Neural crest cell (in vitro differentiated cells): ENCODE data around the gene ACMSD. TPM values are rescaled to one million over a fixed set of nuclear protein-coding genes. Genes with fewer than 3 reads are reported as not detected.
"Not testable (repeated sequence)": the region's sequence is repeated elsewhere in the genome, so short reads cannot be mapped to it uniquely, and the experiment has no call there.

Experiments used
- DNase-seq: peaks from one replicate; pipeline ENCODE4 v3.0.0; 2021; ENCODE audit warnings: low read depth, mixed read lengths, low spot score
- H3K27ac Mint-ChIP-seq: one replicate; pipeline ENCODE4 v1.8.0; 2021; ENCODE audit warnings: mild to moderate bottlenecking, mixed read lengths; ENCODE audit not compliant: unreplicated experiment
- H3K27me3 Mint-ChIP-seq: 2 replicates; pipeline ENCODE4 v1.8.0; 2021; ENCODE audit warnings: low read depth, mild to moderate bottlenecking, mixed read lengths
- H3K36me3 Mint-ChIP-seq: 2 replicates; pipeline ENCODE4 v1.8.0; 2021; ENCODE audit warnings: low read depth, mild to moderate bottlenecking, mixed read lengths
- H3K4me1 Mint-ChIP-seq: 2 replicates; pipeline ENCODE4 v1.8.0; 2021; ENCODE audit warnings: mixed read lengths
- H3K4me3 Mint-ChIP-seq: one replicate; pipeline ENCODE4 v1.8.0; 2021; ENCODE audit warnings: mild to moderate bottlenecking, mixed read lengths
- H3K9me3 Mint-ChIP-seq: 2 replicates; pipeline ENCODE4 v1.8.0; 2021; ENCODE audit warnings: mixed read lengths
- total RNA-seq: library from RNA; stranded (reverse); gene quantifications from 2 replicates; pipeline ENCODE4 v1.2.1, GENCODE V29; 2021
- TF ChIP-seq, protein P1 (sequence below): fragments of 200-600 bp; sonication (generic); conservative IDR thresholded peaks from 2 replicates; pipeline ENCODE4 v1.5.0; 2021; ENCODE audit warnings: antibody characterized with exemption, mild to moderate bottlenecking

Gene ACMSD
- total RNA-seq, 1 donor from 2014 or later = not detected

DNA sequence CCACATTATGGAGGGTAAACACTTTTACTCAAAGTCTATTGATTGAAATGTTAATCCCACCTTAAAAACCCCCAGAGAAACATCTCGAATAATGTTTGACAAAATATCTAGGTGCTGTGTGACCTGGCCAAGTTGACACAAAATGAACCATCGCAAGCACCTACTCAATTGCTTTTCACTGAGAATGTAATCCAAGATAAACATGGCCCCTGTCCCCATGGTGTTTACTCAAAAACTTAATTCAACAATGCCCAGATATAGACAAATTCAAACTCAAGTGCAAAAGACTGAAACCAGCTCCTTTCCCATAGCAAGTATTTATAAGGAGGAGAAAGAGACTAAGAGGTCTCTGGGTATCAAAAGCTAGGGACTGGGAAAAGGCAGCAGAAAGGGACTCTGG lies 15.0 kb upstream of the ACMSD start:
- Mint-ChIP-seq H3K27ac (no peak overlapping the region), H3K36me3 (peaks cover 4% of the 10 kb centered on the region), H3K4me1 (peaks cover 4% of the 10 kb centered on the region), H3K9me3 (peaks cover 6% of the 10 kb centered on the region), H3K27me3 (no peaks in the 10 kb centered on the region), H3K4me3 (no peak overlapping the region)
- TF ChIP-seq, protein P1, sequence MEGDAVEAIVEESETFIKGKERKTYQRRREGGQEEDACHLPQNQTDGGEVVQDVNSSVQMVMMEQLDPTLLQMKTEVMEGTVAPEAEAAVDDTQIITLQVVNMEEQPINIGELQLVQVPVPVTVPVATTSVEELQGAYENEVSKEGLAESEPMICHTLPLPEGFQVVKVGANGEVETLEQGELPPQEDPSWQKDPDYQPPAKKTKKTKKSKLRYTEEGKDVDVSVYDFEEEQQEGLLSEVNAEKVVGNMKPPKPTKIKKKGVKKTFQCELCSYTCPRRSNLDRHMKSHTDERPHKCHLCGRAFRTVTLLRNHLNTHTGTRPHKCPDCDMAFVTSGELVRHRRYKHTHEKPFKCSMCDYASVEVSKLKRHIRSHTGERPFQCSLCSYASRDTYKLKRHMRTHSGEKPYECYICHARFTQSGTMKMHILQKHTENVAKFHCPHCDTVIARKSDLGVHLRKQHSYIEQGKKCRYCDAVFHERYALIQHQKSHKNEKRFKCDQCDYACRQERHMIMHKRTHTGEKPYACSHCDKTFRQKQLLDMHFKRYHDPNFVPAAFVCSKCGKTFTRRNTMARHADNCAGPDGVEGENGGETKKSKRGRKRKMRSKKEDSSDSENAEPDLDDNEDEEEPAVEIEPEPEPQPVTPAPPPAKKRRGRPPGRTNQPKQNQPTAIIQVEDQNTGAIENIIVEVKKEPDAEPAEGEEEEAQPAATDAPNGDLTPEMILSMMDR = no peak
- no peak for DNase-seq

DNA sequence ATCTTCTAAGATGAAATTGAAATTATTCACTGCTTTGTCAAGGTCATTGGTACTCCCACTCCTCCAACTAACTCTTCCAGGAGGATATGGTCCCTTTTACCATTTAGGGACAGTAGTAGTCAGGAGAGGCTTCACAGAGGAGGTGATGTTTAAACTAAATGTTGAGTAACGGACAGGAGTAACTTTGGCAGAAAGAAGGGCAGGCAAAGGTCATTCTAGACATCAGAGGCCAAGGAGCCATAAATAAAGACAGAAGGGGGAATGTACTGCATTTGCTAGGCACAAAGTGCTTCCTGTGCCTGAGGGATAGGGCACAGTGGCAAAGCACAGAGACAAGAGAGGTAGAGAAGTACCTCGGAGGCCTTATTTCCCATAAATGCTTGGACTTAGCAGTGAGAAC lies 14.6 kb upstream of the ACMSD start:
- H3K27me3 Mint-ChIP-seq = no peaks in the 10 kb centered on the region
- H3K36me3 Mint-ChIP-seq = peaks cover 4% of the 10 kb centered on the region
- peaks cover 6% of the 10 kb centered on the region for H3K9me3 Mint-ChIP-seq
- TF ChIP-seq, protein P1 = no peak
- H3K4me1 Mint-ChIP-seq = peaks cover 4% of the 10 kb centered on the region
- no peak overlapping the region for H3K27ac Mint-ChIP-seq
- no peak for DNase-seq
- H3K4me3 Mint-ChIP-seq = no peak overlapping the region

DNA sequence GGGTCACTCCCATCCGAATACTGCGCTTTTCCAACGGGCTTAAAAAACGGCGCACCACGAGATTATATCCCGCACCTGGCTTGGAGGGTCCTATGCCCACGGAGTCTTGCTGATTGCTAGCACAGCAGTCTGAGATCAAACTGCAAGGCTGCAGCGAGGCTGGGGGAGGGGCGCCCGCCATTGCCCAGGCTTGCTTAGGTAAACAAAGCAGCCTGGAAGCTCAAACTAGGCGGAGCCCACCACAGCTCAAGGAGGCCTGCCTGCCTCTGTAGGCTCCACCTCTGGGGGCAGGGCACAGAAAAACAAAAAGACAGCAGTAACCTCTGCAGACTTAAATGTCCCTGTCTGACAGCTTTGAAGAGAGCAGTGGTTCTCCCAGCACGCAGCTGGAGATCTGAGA lies 12.7 kb upstream of the ACMSD start:
- H3K27me3 Mint-ChIP-seq, H3K36me3 Mint-ChIP-seq, H3K4me3 Mint-ChIP-seq, H3K4me1 Mint-ChIP-seq, DNase-seq, H3K27ac Mint-ChIP-seq, H3K9me3 Mint-ChIP-seq: not testable (repeated sequence)

DNA sequence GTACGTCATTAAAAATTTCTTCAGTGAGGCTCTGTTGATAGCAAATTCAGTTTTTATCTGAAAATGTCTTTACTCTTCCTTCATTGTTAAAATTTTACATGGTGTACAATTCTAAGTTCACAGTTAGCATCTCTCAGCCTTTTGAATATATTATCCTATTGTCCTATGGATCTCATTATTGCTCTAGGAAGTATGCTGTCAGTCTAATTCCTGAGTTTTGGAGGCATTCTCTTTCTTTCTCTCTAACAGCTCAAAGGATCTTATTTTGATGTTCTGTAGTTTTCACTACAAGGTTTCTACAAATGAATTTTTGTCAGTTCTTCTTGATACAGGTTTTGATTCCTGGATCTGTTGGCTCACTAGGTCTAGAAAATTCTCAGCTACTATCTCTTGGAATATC lies 2.9 kb upstream of the ACMSD start:
- DNase-seq = no peak
- TF ChIP-seq, protein P1 = no peak
- Mint-ChIP-seq H3K9me3 (peaks cover 10% of the 10 kb centered on the region), H3K27me3 (peaks cover 2% of the 10 kb centered on the region), H3K36me3 (peaks cover 2% of the 10 kb centered on the region), H3K27ac (no peak overlapping the region), H3K4me3 (no peak overlapping the region), H3K4me1 (no peaks in the 10 kb centered on the region)

DNA sequence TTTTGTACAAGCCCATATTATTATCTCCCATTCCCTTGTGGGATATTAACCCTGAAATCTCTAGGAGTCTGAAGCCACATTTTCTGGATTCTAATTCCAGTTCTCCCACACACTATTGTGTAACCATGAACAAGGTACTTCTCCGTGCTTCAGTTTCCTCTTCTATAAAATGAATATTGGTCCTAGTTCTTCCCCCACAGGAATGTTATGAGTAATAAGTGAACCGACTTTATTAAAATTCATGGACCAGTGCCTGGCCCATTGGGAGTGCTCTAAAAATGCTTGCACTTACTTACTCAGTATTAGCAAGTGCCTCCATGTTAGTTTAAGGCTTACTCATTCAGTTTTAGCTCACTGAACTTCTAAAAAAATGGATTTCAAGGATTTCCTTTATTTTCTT lies 1.4 kb upstream of the ACMSD start:
- TF ChIP-seq, protein P1 = no peak

DNA sequence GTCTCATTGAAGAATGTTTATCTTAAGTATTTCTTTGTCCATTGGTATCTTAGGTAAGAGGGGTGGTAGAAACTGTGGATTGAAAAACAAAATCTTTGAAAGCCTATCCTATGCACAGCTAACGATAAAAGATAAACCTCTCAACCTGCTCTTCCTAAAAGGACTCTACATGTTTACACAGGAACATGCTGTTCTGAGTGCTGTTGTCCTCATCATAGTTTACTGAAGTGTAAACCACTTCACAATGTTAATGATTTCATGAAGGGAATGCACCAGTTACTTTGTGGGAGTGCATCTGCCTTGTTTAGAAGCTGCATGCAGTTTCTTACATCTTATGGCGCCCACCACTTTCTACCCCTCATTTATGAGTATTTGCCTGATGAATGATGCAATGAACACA lies 1.2 kb downstream of the ACMSD start:
- H3K4me1 Mint-ChIP-seq = no peaks in the 10 kb centered on the region
- peaks cover 2% of the 10 kb centered on the region for H3K36me3 Mint-ChIP-seq
- H3K27ac Mint-ChIP-seq = no peak overlapping the region
- peaks cover 10% of the 10 kb centered on the region for H3K9me3 Mint-ChIP-seq
- DNase-seq = no peak
- no peak overlapping the region for H3K4me3 Mint-ChIP-seq
- TF ChIP-seq, protein P1 = no peak
- peaks cover 2% of the 10 kb centered on the region for H3K27me3 Mint-ChIP-seq

More for the DNA sequence above, 1.4 kb upstream of the ACMSD start:
- DNase-seq = no peak
- peaks cover 2% of the 10 kb centered on the region for H3K27me3 Mint-ChIP-seq
- peaks cover 2% of the 10 kb centered on the region for H3K36me3 Mint-ChIP-seq
- H3K9me3 Mint-ChIP-seq = peaks cover 10% of the 10 kb centered on the region
- no peaks in the 10 kb centered on the region for H3K4me1 Mint-ChIP-seq
- H3K4me3 Mint-ChIP-seq = no peak overlapping the region
- no peak overlapping the region for H3K27ac Mint-ChIP-seq
